HS-27A (cell line): ENCODE results near the gene GPR107.

Source experiments
- DNase-seq: peaks from one replicate; pipeline ENCODE4 v3.0.0-alpha.2; 2012; ENCODE audit warnings: low read depth, missing footprints

GPR107 gene

GRCh38 chr9:130183133-130183762, 129.5 kb downstream of the GPR107 start:
- peak; percentile 62 for DNase-seq

DNA sequence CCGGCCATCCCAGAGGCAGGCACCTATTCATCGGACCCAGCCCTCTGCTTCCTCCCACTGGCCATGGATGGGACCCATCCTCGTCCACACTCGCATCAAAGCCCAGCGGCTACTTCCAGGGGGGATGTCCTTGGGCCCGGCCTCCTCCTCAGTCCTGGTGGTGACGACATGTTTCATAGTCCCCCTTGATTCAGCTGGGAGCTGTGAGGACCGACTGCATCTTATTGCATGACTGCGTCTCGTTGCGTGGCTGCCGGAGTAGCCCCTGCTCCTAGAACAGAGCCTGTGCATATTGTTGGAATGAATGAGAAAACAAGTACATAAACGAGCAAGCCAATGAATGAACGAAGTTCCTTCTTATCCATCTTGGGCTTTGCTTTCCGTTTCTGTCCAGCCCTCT, 131.3 kb downstream of the GPR107 start:
- no peak for DNase-seq

DNA sequence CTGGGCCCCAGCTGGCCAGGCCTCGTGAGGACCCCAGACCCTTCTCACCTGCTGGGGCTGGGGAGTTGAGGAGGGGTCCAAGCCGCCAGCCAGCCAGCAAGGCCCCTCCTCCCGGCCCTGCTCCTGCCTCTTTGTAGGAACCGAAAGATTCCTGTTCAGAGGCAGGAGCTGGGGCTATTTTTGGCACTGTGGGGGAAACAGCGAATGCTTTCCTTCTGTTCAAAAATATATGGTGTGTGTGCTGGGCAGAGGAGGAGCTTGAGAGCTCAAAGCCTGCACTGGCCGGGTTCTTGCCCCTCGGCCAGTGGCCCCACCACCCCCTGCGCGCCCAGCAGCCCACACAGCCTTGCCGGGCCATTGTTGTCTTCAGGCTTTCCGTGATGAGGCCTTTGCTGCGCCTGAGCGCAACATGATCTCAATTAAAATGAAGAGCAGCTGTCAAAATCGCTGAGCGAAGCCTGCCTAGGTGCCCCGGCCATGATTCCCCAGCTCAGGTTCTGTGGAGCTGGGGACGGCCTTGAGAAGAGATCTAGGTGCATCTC, 131.9 kb downstream of the GPR107 start:
- no peak for DNase-seq

DNA sequence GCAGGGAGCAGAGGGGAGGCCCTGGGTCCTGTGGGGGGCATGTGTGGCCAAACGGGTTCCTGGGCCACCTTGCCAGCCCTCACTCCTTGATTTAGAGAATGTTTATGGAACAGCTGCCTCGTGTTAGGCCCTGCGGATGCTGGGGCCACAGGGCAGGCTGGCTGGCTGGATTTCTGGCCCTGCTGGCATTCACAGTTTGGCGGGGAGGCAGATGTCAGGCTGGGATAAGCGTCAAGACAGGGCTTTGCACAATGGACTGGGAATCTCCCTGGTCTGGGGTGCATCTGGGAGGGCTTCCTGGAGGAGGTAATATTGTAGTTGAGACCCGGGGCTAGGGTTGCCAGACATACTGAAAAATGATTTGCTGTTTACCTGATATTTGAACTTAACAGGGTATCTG, 132.3 kb downstream of the GPR107 start:
- no peak for DNase-seq

GRCh38 chr9:130186839-130187522, 133.3 kb downstream of the GPR107 start:
- DNase-seq: peak; percentile 20

DNA sequence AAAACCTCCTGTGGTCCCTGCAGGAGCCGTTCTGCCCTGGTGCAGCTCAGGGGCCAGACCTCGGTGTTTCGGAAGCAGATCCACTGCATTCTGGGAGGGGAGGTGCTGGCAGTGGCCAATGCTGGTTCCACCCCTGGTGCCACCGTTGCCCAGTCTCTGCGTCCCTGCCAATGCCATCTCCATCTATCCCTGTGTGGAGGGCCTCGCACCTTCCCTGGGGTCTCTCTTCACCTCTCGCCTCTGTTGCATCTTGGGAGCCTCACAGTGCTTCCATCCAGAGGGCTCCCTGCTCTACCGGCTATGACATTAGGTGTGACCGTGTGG, 133.8 kb downstream of the GPR107 start:
- no peak for DNase-seq

GRCh38 chr9:130188860-130189481, 135.3 kb downstream of the GPR107 start:
- DNase-seq: no peak
